ENCODE data around the gene MYB.

DNA sequence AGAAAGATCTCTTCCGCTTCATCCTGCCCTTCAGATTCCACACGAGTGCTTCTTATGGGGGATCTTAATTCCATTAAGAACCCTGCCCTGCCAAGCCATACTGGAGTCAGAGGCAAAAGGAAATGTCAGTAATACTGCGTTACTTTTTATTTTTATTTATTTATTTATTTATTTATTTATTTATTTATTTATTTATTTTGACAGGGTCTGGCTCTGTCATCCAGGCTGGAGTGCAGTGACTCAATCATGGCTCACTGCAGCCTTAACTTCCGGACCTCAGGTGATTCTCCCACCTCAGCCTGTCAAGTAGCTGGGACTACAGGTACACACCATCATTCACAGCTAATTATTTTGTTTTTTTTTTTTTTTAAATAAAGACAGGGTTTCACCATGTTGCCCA, 79.5 kb downstream of the MYB start:
- TF ChIP-seq, protein P1, sequence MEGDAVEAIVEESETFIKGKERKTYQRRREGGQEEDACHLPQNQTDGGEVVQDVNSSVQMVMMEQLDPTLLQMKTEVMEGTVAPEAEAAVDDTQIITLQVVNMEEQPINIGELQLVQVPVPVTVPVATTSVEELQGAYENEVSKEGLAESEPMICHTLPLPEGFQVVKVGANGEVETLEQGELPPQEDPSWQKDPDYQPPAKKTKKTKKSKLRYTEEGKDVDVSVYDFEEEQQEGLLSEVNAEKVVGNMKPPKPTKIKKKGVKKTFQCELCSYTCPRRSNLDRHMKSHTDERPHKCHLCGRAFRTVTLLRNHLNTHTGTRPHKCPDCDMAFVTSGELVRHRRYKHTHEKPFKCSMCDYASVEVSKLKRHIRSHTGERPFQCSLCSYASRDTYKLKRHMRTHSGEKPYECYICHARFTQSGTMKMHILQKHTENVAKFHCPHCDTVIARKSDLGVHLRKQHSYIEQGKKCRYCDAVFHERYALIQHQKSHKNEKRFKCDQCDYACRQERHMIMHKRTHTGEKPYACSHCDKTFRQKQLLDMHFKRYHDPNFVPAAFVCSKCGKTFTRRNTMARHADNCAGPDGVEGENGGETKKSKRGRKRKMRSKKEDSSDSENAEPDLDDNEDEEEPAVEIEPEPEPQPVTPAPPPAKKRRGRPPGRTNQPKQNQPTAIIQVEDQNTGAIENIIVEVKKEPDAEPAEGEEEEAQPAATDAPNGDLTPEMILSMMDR (IDR thresholded peaks at IDR 0.05), result no peak
- TF ChIP-seq EP300 (IDR thresholded peaks at IDR 0.05) (no peak), POLR2AphosphoS5 (IDR thresholded peaks at IDR 0.05) (no peak), POLR2A (IDR thresholded peaks at IDR 0.05) (no peak)
